NCI-H774 (cell line): ENCODE results near the gene TEDC1.
"Not testable (repeated sequence)": the region's sequence is repeated elsewhere in the genome, so short reads cannot be mapped to it uniquely, and the experiment has no call there.

ENCODE experiments used
- DNase-seq: peaks from one replicate; lab custom pipeline; 2025; lab: John Stamatoyannopoulos, UW

TEDC1 gene

GRCh38 chr14:105537580-105538474, 46.8 kb downstream of the TEDC1 start:
- peak; percentile 28 for DNase-seq

GRCh38 chr14:105538481-105539049, 47.5 kb downstream of the TEDC1 start:
- no peak for DNase-seq

- DNase-seq: no peak
Observed at GRCh38 chr14:105540811-105541210, 49.8 kb downstream of the TEDC1 start.

- no peak for DNase-seq
Observed at GRCh38 chr14:105541218-105541875, 50.3 kb downstream of the TEDC1 start.

- DNase-seq: not testable (repeated sequence)
Observed at GRCh38 chr14:105545676-105546075, 54.6 kb downstream of the TEDC1 start.

- not testable (repeated sequence) for DNase-seq
Observed at GRCh38 chr14:105546410-105546809, 55.4 kb downstream of the TEDC1 start.

GRCh38 chr14:105547072-105547471, 56.0 kb downstream of the TEDC1 start:
- DNase-seq: not testable (repeated sequence)

GRCh38 chr14:105547741-105548169, 56.7 kb downstream of the TEDC1 start:
- DNase-seq: no peak
